GM19193 (cell line): ENCODE measurements around the gene PLSCR1.

Source experiments
- POLR2A ChIP-seq: IDR thresholded peaks from 4 replicates; pipeline ENCODE4 v1.6.1; 2011; ENCODE audit not compliant: insufficient read depth, insufficient read length; ENCODE audit errors: extremely low read depth

PLSCR1 gene

DNA sequence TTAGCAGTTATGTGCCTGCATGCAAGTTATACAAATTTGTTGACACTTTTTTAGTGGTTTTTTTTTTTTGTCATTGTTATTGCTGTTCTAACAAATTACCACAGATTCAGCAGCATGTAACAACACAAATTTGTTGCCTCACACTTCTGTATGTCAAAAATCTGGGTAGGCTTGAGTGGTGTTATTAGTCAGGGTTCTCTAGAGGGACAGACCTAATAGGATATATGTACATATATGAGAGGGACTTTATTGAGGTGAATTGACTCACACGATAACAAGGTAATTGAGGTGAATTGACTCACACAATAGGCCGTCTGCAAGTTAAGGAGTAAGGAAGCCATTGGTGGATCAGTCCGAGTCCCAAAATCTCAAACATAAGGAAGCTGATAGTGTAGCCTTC lies 15.0 kb upstream of the PLSCR1 start:
- no peak for TF ChIP-seq POLR2A

DNA sequence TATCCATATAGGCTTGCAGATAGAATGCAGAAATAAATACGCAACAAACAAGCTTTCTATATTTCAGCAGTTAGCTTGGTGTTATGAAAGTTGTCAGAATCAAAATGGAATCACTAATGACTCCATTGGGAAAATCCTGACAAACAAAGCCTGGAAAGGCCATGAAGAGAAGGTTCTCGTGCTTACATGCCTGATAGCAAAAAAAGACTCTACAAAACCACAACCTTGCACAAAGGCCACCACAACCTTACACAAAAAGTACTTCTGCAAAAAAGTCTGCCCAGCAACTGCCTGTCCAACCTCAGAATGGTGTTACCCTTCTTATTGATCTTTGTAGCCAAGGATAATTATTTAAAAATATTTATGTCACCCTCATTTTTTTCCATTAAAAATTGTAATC lies 14.4 kb upstream of the PLSCR1 start:
- TF ChIP-seq POLR2A: no peak

DNA sequence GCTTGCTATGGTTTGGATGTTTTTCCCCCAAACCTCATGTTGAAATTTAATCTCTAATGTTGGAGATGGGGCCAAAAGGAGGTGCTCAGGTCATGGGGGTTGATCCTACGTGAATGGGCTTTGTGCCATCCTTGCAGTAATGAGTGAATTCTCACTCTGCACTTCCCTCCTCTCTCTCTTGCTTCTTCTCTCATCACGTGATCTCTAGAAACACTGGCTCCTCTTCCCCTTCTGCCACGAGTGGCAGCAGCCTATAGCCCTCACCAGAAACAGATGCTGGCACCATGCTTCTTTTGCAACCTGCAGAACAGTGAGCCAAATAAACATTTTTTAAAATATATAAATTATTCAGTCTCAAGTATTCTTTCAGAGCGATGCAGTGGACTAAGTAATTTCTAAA lies 13.3 kb upstream of the PLSCR1 start:
- TF ChIP-seq POLR2A: no peak

DNA sequence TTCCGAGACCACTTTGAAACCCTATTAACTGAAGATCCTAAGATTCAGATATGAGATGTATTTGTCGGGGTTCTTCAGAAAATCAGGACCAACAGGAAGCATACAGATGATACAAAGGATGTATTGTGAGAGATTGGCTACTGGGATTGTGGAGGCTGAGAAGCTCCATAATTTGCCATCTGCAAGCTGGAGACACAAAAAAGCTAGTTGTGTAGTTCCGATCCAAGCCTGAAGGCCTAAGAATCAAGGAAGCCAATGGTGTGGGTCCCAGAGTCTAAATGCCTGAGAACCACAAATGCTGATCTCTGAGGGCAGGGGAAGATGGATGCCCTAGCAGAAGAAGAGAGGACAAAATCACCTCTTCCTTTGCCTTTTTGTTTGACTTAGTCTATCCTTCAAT lies 10.9 kb upstream of the PLSCR1 start:
- TF ChIP-seq POLR2A: no peak

DNA sequence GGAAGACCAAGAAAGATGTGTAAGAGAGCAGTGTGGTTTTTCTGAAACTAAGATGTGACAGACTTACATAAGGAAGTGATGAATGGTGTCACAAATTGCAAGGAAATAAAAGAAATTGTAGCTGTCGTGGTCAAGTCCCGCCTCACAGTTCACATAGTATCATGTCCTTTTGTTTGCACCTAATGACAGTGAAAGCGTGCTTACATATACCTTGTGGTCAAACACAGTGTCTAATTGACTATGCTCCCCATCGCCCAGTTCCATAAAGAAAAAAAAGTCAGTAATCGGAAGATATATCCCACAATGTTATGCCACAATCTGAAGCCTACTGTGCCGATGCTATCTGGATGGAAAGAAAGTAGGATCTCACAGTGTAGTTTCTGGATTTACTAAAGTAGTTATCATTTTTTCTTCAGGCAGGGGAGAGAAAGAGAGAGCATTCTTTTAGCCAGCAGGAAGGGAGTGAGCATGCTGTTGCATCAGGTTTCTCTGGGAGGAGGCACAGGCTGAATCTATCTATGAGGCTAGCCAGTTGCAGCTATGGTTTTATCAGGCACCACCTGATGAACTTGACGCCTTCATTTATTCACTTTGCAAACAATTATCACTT lies 9.8 kb upstream of the PLSCR1 start:
- no peak for TF ChIP-seq POLR2A

DNA sequence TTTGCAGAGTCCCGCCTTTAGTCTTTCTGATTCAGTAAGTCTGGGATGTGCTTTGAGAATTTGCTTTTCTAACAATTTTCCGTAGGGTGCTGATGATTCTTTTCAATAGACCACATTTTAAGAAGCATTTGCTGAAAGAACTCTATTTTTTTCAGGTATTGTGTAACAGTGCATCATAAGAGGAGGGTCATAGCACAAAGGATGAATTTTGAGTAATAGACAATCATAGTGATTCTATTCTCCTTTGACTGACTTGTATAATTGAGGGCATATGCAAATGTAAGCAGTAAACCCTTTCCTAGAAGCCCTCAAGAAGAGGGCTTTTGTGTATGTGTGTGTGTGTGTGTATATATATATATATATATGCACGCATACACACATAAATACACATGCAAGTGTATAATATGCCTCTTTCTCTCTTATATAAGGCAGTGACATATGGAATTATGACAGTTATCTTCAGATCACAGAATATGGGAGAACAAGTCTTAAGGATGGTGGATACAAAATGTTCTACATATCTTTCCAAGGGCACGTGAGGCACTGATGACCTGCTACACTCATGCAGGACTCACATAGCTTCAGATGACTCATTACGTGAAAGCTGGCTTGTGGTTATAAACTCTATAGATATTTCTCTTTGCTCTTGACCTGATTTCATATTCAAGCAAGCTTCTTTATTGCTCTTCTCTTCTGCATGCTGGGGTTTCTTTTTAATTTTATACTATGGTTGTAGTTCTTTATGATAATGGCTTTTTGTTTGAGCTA lies 6.5 kb upstream of the PLSCR1 start:
- no peak for TF ChIP-seq POLR2A

DNA sequence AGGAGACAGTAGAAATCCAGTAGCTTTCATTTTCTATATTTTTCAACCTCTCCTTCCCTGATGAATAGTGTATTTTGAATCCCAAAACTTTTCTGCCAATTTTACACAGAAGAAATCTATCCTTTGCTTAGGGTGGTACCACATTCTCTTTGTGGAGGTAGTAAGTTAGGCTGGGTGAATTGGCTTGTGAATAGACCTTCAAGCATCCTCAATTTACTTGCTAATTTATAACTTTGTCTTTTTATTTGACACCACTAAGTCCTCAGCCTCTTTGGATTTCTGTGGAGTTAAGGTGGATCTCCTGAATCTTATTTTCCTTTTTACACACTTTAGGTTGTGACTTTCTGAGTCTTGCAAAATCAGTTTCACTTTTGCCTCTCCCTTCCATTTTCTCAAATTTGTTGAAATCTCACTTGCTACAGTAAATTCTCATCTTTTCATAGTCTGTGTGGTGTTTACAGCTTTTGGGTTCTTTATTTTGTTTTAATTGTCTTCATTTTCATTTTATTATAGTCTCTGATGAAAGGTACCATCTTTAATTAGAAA lies 5.7 kb upstream of the PLSCR1 start:
- TF ChIP-seq POLR2A: no peak

DNA sequence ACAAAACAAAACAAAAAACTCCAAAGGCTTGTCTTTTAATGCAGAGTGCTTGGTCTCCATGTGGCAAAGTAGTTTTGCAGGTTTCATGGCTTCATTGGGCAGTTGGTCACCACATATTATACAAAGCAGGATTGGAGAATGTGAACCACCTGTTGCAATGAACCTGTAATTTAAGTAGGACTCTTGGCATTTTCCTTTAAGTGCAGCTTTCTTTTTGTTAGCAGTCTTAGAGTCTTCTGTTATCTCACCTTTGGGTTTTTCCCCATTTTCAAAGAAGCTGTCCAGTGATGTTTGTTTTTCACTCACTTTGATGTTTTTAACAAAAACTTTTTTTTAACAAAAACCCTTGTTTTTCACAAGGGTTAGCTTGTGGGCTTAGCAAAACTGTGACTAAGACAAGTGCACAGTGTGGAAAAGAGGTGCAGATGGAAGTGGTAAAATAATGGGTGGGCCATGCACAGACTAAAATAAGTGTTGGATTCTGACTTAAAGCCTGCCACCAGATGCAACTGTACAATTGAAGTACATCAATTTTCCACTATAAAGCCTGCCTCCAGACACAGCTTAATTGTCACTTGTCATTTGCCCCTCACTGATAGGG lies 2.9 kb upstream of the PLSCR1 start:
- no peak for TF ChIP-seq POLR2A

DNA sequence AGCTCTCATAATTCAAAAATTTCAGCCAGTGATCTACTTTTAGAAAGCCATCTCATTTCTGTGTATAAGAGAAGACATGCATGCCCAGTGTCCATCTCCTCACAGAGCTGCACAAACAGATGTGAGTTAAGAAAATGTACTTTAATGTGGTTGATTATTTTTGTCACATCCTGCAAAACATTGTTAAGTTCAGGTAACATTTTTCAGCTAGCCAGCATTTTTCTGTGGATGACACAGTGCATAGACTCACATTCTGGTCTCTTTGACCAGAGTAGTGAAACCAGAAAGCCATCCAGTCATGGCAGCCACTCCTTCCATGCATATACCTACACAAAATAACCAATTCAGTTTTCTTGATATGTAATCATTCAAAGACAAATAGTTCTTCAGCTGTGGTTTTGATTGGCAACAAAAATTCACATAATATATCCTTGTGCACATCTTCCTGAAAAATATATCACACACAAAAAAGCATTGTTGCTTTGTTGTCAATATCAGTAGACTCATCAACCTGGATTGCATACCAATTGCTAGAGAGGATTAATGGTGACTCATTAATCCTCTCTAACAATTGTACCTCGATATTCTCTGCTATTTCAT lies 2.1 kb upstream of the PLSCR1 start:
- TF ChIP-seq POLR2A: no peak

DNA sequence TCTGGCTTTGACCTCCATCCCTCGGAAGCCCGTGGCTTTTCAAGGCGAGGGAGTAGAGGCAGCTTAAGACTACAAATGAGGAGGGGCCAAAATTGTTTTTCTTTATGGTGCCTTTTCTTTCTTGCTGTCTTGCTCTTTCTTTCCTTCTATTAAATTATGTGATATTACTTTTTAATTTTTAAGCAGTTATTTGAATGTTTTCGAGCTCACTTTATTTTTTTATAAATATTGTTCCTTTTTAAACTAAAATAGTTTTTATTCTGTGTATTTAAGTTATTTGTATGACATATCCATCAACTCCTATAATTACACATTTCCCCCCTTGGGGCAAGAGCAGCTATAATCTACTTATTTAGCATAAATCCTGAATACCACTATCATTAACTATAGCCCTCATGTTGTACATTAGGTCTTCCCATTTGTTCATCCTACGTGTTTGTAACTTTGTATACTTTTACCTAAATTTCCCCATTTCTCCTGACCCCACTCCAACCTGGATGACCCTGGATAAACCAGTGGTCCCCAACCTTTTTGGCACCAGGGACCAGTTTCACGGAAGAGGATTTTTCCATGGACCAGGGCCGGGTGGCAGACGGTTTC lies 622 bp upstream of the PLSCR1 start:
- no peak for TF ChIP-seq POLR2A

DNA sequence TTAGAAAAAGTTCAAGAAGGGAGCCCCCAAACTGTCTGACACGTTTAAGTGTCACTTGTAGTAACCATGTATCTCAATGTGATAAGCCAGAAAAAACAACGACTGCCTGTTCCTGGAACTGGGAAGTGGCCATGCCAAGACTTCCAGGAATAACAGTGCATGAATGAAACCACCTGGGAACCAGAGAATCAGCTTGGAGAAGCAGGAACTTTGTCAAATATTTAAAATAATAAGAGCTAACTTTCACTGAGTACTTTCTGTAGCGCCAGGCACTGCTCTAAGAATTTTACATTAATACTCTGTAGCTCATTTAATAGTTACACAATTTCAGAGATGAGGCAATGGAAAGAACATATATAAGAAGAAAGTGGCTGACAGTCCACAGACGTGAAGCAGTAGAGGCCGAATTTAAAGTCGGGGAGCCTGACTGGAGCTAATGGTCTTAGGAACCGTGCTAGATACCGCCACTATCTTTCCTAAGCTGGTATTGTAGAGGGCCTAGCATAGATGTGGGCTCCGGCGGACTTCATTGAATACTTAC lies 876 bp downstream of the PLSCR1 start:
- TF ChIP-seq POLR2A: no peak

DNA sequence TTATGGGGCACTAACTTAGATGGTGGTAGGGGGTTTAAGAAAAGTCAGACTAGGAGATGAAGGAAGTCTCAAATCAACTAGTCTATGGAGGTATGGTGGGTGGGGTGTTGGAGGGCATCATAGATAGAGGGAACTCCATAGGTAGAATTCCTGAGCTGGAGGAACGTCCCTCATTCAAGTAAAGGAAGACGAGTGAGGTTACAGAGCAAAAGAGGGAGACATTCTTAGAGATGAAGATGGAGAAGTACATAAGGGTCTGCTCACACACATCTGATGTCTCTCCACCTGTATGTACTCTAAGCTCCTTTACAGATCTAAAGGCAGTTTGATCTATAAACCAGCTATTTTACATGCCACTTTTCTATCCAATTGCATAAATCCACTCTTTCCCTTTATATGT lies 1.4 kb downstream of the PLSCR1 start:
- TF ChIP-seq POLR2A: no peak

DNA sequence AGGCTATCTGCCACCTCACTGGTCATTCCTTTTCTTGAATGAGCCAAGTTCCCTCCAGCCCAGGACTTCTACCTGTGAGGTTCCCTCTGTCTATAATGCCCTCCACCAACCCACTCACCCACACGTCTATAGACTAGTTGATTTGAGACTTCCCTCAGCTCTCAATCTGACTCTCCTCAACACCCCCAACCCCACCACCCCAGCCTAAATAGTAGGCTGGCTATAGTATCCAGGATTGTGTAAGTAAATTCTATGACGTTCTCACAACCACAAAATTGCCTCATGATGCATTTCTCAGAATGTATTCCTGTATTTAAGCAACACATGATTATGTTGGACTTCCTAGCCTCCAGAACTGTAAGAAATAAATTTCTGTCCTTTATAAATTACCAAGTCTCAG lies 2.2 kb downstream of the PLSCR1 start:
- no peak for TF ChIP-seq POLR2A

DNA sequence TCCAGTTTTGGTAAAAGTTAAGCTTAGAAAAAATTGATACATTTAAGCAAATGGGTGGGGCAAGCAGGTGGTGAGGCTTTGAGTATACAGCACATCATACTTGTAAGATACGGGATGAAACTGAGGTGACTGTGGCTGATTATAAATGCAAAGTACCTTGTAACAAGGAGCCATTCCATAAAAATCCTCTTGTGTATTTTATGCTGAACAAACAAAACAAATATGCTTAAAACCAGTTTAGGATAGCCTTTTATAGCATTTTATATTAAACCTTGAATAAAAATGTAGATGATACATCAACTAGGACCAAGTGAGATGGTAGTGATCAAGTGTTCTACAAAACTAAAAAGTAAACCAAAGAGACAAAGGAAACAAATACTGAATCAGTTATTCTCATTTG lies 3.4 kb downstream of the PLSCR1 start:
- TF ChIP-seq POLR2A: no peak

DNA sequence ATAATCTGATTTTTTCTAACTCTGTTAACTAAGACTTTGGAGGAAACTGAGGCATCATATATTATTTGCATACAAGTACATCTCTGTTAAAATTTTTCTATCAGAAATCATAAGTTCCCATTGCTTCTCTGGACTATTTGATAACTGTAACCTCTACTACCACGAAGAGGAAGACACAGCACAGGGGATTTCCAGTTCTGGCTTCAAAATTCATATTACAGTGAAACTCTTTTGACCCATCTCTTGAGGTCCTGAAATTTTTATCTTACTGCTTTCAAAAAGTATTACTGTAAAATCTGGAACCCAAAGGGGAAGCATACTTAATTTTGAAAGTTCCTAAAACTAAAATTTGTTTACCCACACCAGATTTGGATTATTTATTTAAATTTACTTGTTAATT lies 4.2 kb downstream of the PLSCR1 start:
- TF ChIP-seq POLR2A: no peak
